Stimulated activated naive CD4-positive, alpha-beta T cell (primary cell): Measurements from ENCODE around the gene SRPK3.

Experiments
- DNase-seq, 6 experiments: peaks; one replicate each; lab custom pipeline; 2025; lab: John Stamatoyannopoulos, UW

Gene SRPK3

GRCh38 chrX:153770601-153771414, 10.0 kb upstream of the SRPK3 start:
- no peak for DNase-seq

GRCh38 chrX:153771415-153772315, 9.2 kb upstream of the SRPK3 start:
- DNase-seq: no peak

- no peak for DNase-seq
Measured at GRCh38 chrX:153772316-153773217, 8.3 kb upstream of the SRPK3 start.

GRCh38 chrX:153773218-153773611, 7.6 kb upstream of the SRPK3 start:
- DNase-seq: no peak

GRCh38 chrX:153773741-153774575, 6.9 kb upstream of the SRPK3 start:
- no peak for DNase-seq

- no peak for DNase-seq
Measured at GRCh38 chrX:153774576-153775292, 6.1 kb upstream of the SRPK3 start.

- DNase-seq: no peak
Measured at GRCh38 chrX:153775293-153776119, 5.3 kb upstream of the SRPK3 start.

- DNase-seq: no peak
Measured at GRCh38 chrX:153776120-153776599, 4.7 kb upstream of the SRPK3 start.

- DNase-seq: no peak
Measured at GRCh38 chrX:153776611-153777045, 4.2 kb upstream of the SRPK3 start.

- DNase-seq: no peak
Measured at GRCh38 chrX:153777261-153778090, 3.4 kb upstream of the SRPK3 start.

- no peak for DNase-seq
Measured at GRCh38 chrX:153778181-153778580, 2.7 kb upstream of the SRPK3 start.

- DNase-seq: no peak
Measured at GRCh38 chrX:153778684-153779101, 2.1 kb upstream of the SRPK3 start.

GRCh38 chrX:153779891-153780677, 757 bp upstream of the SRPK3 start:
- DNase-seq: no peak

GRCh38 chrX:153781428-153782047, 697 bp downstream of the SRPK3 start:
- no peak for DNase-seq

GRCh38 chrX:153782313-153782712, 1.5 kb downstream of the SRPK3 start:
- no peak for DNase-seq

GRCh38 chrX:153782871-153783270, 2.0 kb downstream of the SRPK3 start:
- no peak for DNase-seq

GRCh38 chrX:153783378-153784013, 2.7 kb downstream of the SRPK3 start:
- no peak for DNase-seq
